Mesenchymal stem cell (in vitro differentiated cells and primary cell): ENCODE measurements around the gene RANBP10.
"Not testable (repeated sequence)": the region's sequence is repeated elsewhere in the genome, so short reads cannot be mapped to it uniquely, and the experiment has no call there.

ENCODE experiments used
- DNase-seq: peaks from one replicate; pipeline ENCODE4 v3.0.0-alpha.2; 2013
- H2AFZ ChIP-seq: one replicate; pipeline ENCODE4 v1.6.1; 2013; ENCODE audit warnings: low read depth, mild to moderate bottlenecking, control low read depth, inconsistent platforms, low read length, moderate library complexity
- H2AK5ac ChIP-seq: 2 replicates; pipeline ENCODE4 v1.6.1; 2013; ENCODE audit warnings: low read length, moderate library complexity, mild to moderate bottlenecking, inconsistent platforms; ENCODE audit not compliant: severe bottlenecking
- H2BK120ac ChIP-seq: one replicate; pipeline ENCODE4 v1.6.1; 2013; ENCODE audit warnings: low read depth, mild to moderate bottlenecking, inconsistent platforms, low read length, moderate library complexity
- H2BK12ac ChIP-seq, 2 experiments: one replicate each; pipeline ENCODE4 v1.6.1; 2013; ENCODE audit warnings: inconsistent platforms in 2 of 2, low read length in 2 of 2, mild to moderate bottlenecking in 2 of 2, moderate library complexity in 2 of 2, control low read depth in 1 of 2
- H2BK15ac ChIP-seq: one replicate; pipeline ENCODE4 v1.6.1; 2013; ENCODE audit warnings: mild to moderate bottlenecking, low read depth, inconsistent platforms; ENCODE audit not compliant: poor library complexity, severe bottlenecking
- H2BK5ac ChIP-seq: 2 replicates; pipeline ENCODE4 v1.6.1; 2013; ENCODE audit warnings: low read depth, mild to moderate bottlenecking, low read length, control low read depth, inconsistent platforms; ENCODE audit not compliant: poor library complexity, severe bottlenecking
- H3K14ac ChIP-seq, 2 experiments: one replicate each; pipeline ENCODE4 v1.6.1; 2013; ENCODE audit warnings: inconsistent platforms in 2 of 2, low read length in 2 of 2, control low read depth in 1 of 2, mild to moderate bottlenecking in 1 of 2, moderate library complexity in 1 of 2
- H3K18ac ChIP-seq, 2 experiments: one replicate each; pipeline ENCODE4 v1.6.1; 2013; ENCODE audit warnings: inconsistent platforms in 2 of 2, low read length in 2 of 2, control low read depth in 1 of 2, low read depth in 1 of 2, mild to moderate bottlenecking in 1 of 2
- H3K23ac ChIP-seq, 2 experiments: one replicate each; pipeline ENCODE4 v1.6.1; 2013; ENCODE audit warnings: inconsistent platforms in 2 of 2, low read length in 2 of 2, mild to moderate bottlenecking in 2 of 2, moderate library complexity in 2 of 2, control low read depth in 1 of 2
- H3K27ac ChIP-seq: 2 replicates; pipeline ENCODE4 v1.5.1; 2013; ENCODE audit warnings: mild to moderate bottlenecking, moderate library complexity, low read length, control low read depth, inconsistent platforms; ENCODE audit not compliant: poor library complexity, severe bottlenecking
- H3K27me3 ChIP-seq, 2 experiments: 2 replicates each; pipeline versions ENCODE4 v1.6.1 to v1.7.0; 2013; ENCODE audit warnings: low read length in 2 of 2, mild to moderate bottlenecking in 2 of 2, moderate library complexity in 2 of 2, control low read depth in 1 of 2, inconsistent platforms in 1 of 2; ENCODE audit not compliant: control insufficient read depth in 1 of 2, insufficient read depth in 1 of 2
- H3K36me3 ChIP-seq, 2 experiments: 2 replicates each; pipeline versions ENCODE4 v1.6.1 to v1.7.0; 2013; ENCODE audit warnings: low read length in 2 of 2, control low read depth in 1 of 2, inconsistent platforms in 1 of 2, low read depth in 1 of 2, mild to moderate bottlenecking in 1 of 2; ENCODE audit not compliant: insufficient read depth in 2 of 2, control insufficient read depth in 1 of 2
- H3K4ac ChIP-seq, 2 experiments: one replicate each; pipeline ENCODE4 v1.6.1; 2013; ENCODE audit warnings: inconsistent platforms in 2 of 2, low read length in 2 of 2, mild to moderate bottlenecking in 2 of 2, moderate library complexity in 2 of 2, control low read depth in 1 of 2, low read depth in 1 of 2
- H3K4me1 ChIP-seq: 2 replicates; pipeline ENCODE4 v1.6.1; 2013; ENCODE audit warnings: low read depth, low read length, control low read depth; ENCODE audit not compliant: control insufficient read depth, insufficient read depth
- H3K4me2 ChIP-seq: 2 replicates; pipeline ENCODE4 v1.6.1; 2013; ENCODE audit warnings: low read length, mild to moderate bottlenecking, inconsistent platforms; ENCODE audit not compliant: poor library complexity, severe bottlenecking
- H3K4me3 ChIP-seq, 2 experiments: 2 replicates each; pipeline versions ENCODE4 v1.5.1 to v1.7.0; 2013; ENCODE audit warnings: low read length in 2 of 2, mild to moderate bottlenecking in 2 of 2, control low read depth in 1 of 2, low read depth in 1 of 2; ENCODE audit not compliant: insufficient read depth in 1 of 2
- H3K79me1 ChIP-seq: replicated peaks from 2 replicates; pipeline ENCODE4 v1.6.1; 2013; ENCODE audit warnings: mild to moderate bottlenecking, control low read depth, low read length, inconsistent platforms; ENCODE audit not compliant: poor library complexity, severe bottlenecking
- H3K9ac ChIP-seq: 2 replicates; pipeline ENCODE4 v1.7.0; 2013; ENCODE audit warnings: mild to moderate bottlenecking, low read length, moderate library complexity
- H3K9me3 ChIP-seq: 2 replicates; pipeline ENCODE4 v1.7.0; 2013; ENCODE audit warnings: mild to moderate bottlenecking, low read length; ENCODE audit not compliant: control insufficient read depth
- H4K8ac ChIP-seq: one replicate; pipeline ENCODE4 v1.6.1; 2013; ENCODE audit warnings: inconsistent platforms, mild to moderate bottlenecking, low read length, moderate library complexity
- H4K91ac ChIP-seq: one replicate; pipeline ENCODE4 v1.6.1; 2013; ENCODE audit warnings: mild to moderate bottlenecking, low read length, inconsistent platforms
- WGBS: methylation state at CpG from one replicate; pipeline ENCODE4 v1.1.7; 2013; ENCODE audit warnings: mixed read lengths; 5-methylcytosine and 5-hydroxymethylcytosine counted together

Gene RANBP10

GRCh38 chr16:67837811-67838210, 31.5 kb upstream of the RANBP10 start:
- H4K91ac ChIP-seq = no peak overlapping the region
- DNase-seq = no peak
- H3K27me3 ChIP-seq = no peaks in the 10 kb centered on the region
- no peak overlapping the region for H3K9ac ChIP-seq
- no peak overlapping the region for H2AK5ac ChIP-seq
- WGBS = 86% methylated on average over 2 of the region's 2 CpGs
- no peak overlapping the region for H3K14ac ChIP-seq
- no peak overlapping the region for H4K8ac ChIP-seq
- no peak overlapping the region for H3K4me3 ChIP-seq
- no peak overlapping the region for H2BK15ac ChIP-seq
- no peak overlapping the region for H2AFZ ChIP-seq
- H3K9me3 ChIP-seq = no peaks in the 10 kb centered on the region
- peaks cover 6% of the 10 kb centered on the region for H3K79me1 ChIP-seq
- no peak overlapping the region for H3K4me2 ChIP-seq
- no peak overlapping the region for H2BK5ac ChIP-seq
- peaks cover 8% of the 10 kb centered on the region for H3K4me1 ChIP-seq
- no peak overlapping the region for H3K4ac ChIP-seq
- H3K18ac ChIP-seq = no peak overlapping the region
- no peak overlapping the region for H2BK120ac ChIP-seq
- no peak overlapping the region for H3K27ac ChIP-seq
- no peaks in the 10 kb centered on the region for H3K36me3 ChIP-seq
- no peak overlapping the region for H2BK12ac ChIP-seq
- no peak overlapping the region for H3K23ac ChIP-seq

GRCh38 chr16:67837190-67837589, 30.8 kb upstream of the RANBP10 start:
- not testable (repeated sequence) for H2BK12ac ChIP-seq, H3K4ac ChIP-seq, H2BK15ac ChIP-seq, H3K36me3 ChIP-seq, H3K27ac ChIP-seq, H2AK5ac ChIP-seq, H3K18ac ChIP-seq, H3K14ac ChIP-seq, H2BK120ac ChIP-seq, DNase-seq, H3K4me1 ChIP-seq, H3K9me3 ChIP-seq, H4K8ac ChIP-seq, H2BK5ac ChIP-seq, H3K27me3 ChIP-seq, H3K4me3 ChIP-seq, H4K91ac ChIP-seq, H2AFZ ChIP-seq, H3K4me2 ChIP-seq, H3K23ac ChIP-seq, H3K9ac ChIP-seq
- 92% methylated on average over 10 of the region's 10 CpGs for WGBS
- H3K79me1 ChIP-seq = peaks cover 11% of the 10 kb centered on the region

- H3K36me3 ChIP-seq = peaks cover 32 to 34% of the 10 kb centered on the region in 2 experiments
- H2AK5ac ChIP-seq = no peak overlapping the region
- no peak overlapping the region for H3K23ac ChIP-seq
- H3K27me3 ChIP-seq = no peaks in the 10 kb centered on the region
- DNase-seq = no peak
- WGBS = 88% methylated on average over 9 of the region's 10 CpGs
- H3K4me3 ChIP-seq = peak overlapping the region in 1 of 2 experiments; percentile 95
- H2BK12ac ChIP-seq = no peak overlapping the region
- peaks cover 10% of the 10 kb centered on the region for H3K4me1 ChIP-seq
- H2BK15ac ChIP-seq = no peak overlapping the region
- H3K27ac ChIP-seq = no peak overlapping the region
- no peak overlapping the region for H3K18ac ChIP-seq
- H3K9ac ChIP-seq = peak overlapping the region; percentile 95
- H3K4ac ChIP-seq = no peak overlapping the region
- H4K91ac ChIP-seq = no peak overlapping the region
- H4K8ac ChIP-seq = peak overlapping the region; percentile 27
- H3K79me1 ChIP-seq = peaks cover 22% of the 10 kb centered on the region
- peak overlapping the region; percentile 0 for H2AFZ ChIP-seq
- H2BK120ac ChIP-seq = no peak overlapping the region
- peak overlapping the region; percentile 33 for H3K4me2 ChIP-seq
- H3K9me3 ChIP-seq = no peaks in the 10 kb centered on the region
- H3K14ac ChIP-seq = no peak overlapping the region
- H2BK5ac ChIP-seq = no peak overlapping the region
Measured at GRCh38 chr16:67834242-67834614, 27.9 kb upstream of the RANBP10 start.

GRCh38 chr16:67833415-67834241, 27.3 kb upstream of the RANBP10 start:
- H2BK15ac ChIP-seq = no peak overlapping the region
- 2% methylated on average over 49 of the region's 49 CpGs for WGBS
- peak overlapping the region in 1 of 2 experiments; percentile 77 for H3K4ac ChIP-seq
- peak overlapping the region; percentile 72 for H4K8ac ChIP-seq
- H3K4me3 ChIP-seq = peak overlapping the region; percentile 83 to 95
- no peak overlapping the region for H2AK5ac ChIP-seq
- H3K14ac ChIP-seq = no peak overlapping the region
- H3K4me2 ChIP-seq = peak overlapping the region; percentile 78
- peak; percentile 91 for DNase-seq
- no peak overlapping the region for H2BK120ac ChIP-seq
- H3K27me3 ChIP-seq = no peaks in the 10 kb centered on the region
- H3K9me3 ChIP-seq = no peaks in the 10 kb centered on the region
- peak overlapping the region; percentile 75 for H2AFZ ChIP-seq
- no peak overlapping the region for H2BK12ac ChIP-seq
- no peak overlapping the region for H2BK5ac ChIP-seq
- peaks cover 38 to 40% of the 10 kb centered on the region in 2 experiments for H3K36me3 ChIP-seq
- peak overlapping the region in 1 of 2 experiments; percentile 90 for H3K18ac ChIP-seq
- H3K23ac ChIP-seq = no peak overlapping the region
- no peak overlapping the region for H4K91ac ChIP-seq
- no peak overlapping the region for H3K27ac ChIP-seq
- H3K9ac ChIP-seq = peak overlapping the region; percentile 95
- H3K4me1 ChIP-seq = peaks cover 10% of the 10 kb centered on the region
- H3K79me1 ChIP-seq = peaks cover 22% of the 10 kb centered on the region
